NCI-H187 treated with DMSO at 0.1 percent for 48 hours (cell line): ENCODE data around the gene TCP1.
A peak's percentile ranks its signal among the peaks of the same experiment; 100 is the strongest.
"Not testable (repeated sequence)": the region's sequence is repeated elsewhere in the genome, so short reads cannot be mapped to it uniquely, and the experiment has no call there.

Experiments
- DNase-seq: peaks from one replicate; lab custom pipeline; 2025; lab: John Stamatoyannopoulos, UW

The TCP1 gene

DNA sequence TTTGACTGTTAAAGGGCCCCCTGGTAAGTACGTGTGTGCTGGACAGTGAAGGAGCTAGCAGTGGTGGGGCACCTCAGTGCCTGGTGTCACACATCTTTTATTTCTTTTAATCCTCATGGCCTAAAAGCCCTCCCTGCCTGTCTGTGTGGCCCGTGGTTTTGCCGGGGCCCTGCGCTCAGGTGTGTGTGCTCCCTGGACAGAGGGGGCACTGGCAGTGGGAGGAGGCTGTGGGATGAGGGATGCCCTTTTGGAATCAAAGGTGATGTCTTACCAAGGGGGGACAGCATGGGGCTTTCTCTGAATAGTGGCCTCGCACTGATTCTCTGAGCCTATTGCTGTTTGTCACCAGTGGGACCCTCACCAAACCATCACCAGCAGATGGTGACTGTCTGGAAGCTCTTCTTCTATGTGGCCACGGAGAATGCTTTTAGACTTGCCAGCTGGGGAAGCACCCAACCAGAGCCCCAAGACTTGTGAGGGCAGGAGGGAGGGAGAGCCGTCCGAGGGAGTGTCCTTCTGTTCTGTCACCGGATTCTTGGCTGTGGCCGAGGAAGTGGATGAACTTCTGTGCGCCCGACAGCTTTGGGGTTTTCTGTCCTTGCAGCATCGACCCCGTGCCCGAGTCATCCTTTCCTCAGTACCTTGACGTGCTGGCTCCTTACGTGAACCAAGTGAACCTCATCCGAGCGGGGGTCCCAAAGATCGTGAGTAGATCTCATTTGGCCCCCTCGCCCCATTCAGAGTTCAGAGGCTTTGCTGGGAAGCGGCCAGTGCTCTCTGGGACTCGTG, 28.7 kb upstream of the TCP1 start:
- DNase-seq: no peak

DNA sequence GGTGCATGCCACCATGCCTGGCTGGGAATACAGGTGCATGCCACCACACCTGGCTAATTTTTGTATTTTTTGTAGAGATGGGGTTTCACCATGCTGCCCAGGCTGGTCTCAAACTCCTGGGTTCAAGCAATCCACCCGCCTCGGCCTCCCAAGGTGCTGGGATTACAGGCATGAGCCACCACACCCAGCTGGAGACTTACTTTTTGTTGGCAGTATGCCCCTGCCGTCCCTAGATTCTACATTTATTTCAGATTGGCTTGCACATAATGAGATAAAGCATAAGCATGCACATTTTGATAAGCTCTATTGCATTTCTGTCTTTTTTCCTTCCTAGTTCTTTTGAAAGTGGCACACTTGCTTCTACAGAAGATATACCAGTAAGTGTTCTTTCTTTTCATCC, 27.4 kb upstream of the TCP1 start:
- not testable (repeated sequence) for DNase-seq

DNA sequence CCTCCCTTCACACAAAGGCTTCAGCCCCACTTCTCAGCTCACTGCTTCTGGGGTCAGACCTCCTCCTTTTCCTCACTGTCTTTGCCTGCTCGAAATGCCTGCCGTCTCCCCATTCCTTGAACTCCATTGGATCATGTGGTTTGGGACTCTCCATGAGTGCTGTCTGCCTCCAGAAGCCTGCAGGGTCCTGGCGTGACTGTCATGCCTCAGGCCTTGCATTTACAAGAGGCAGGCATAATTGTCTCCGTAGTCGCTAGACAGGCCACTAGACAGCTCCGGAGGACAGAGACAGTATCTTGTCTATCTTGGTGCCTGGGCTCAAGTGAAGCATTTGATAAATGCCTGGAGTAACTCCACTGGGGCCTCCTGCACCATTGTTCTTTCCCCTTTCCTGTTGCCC, 26.0 kb upstream of the TCP1 start:
- no peak for DNase-seq

DNA sequence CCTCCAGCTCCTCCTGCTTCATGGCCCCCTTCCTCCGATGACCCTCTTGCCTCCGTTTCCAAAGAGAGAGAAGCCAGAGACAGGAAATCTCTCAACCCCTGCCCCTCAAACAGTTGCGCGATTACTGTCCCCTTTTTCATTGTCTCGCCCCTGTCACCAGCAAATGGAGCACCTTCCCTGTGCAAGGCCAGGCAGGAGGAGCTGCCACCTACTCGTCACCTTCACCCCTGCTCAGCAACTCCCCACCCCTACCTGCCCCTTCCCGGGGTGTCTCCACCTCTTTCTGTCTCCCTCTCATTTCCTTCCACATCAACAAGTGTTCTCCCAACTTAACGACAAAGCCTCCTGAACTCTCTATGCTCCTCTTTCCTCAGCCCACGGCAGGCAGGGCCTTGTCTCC, 24.4 kb upstream of the TCP1 start:
- no peak for DNase-seq

DNA sequence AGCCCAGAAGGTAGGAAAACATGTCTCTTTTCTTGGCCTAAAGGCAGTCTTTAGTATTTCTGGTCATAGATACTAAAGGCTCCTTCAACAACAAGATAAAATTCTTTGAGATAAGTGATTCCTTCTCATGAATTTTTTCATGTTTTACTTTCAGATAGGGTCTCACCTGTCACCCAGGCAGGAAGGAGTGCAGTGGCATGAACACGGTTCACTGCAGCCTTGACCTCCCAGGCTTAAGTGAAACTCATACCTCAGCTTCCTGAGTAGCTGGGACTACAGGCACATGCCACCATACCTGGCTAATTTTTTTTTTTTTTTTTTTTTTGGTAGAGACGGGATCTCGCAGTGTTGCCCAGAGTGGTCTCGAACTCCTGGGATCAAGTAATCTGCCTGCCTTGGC, 19.7 kb upstream of the TCP1 start:
- DNase-seq: no peak

DNA sequence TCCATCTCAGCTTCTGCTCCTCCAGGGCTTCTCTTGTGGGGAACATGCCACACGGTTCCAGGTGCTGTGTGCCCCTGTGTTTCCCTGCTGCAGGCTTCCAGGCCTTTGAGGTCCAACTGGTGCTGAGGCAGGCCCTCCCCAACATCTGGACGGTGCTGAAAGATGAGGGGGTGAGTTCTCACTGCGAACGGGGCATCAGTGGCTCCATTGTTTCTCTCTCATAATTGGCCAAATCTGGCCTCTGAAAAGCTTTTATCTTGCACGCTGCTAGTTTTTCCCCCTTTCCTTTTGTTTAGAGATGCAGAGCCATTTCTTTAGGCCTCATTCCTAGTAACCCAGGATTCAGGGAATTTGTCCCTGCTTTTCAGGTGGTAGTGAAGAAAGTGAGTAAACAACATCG, 19.2 kb upstream of the TCP1 start:
- DNase-seq: no peak

DNA sequence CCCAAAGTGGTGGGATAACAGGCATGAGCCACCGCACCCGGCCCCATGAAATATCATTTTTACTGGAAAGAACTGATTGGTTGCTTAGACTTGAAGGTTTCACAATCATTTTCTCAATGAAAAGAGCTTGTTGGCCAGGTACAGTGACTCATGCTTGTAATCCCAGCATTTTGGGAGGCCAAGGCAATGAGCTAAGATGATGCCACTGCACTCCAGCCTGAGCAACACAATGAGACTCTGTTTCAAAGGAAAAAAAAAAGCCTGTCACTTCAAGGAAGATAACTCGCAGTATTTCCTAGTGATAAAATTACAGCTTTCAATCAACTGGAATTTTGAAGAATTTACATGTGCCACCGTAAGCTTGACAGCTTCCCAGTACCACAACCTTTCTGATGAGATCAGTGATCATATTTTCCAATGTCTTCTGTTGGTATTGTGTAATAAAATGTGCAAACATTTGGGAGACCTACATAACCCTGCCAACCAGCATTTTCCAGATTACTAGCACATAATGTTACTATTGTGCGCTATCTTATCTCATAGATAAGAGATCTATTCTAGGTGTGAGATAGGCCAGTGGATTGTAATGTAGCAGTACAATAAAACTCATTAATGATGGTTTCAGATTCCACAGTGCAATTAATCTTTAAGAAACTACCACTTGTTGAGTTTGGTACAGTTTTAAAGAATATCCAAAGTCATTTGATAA, 17.9 kb upstream of the TCP1 start:
- DNase-seq: no peak

DNA sequence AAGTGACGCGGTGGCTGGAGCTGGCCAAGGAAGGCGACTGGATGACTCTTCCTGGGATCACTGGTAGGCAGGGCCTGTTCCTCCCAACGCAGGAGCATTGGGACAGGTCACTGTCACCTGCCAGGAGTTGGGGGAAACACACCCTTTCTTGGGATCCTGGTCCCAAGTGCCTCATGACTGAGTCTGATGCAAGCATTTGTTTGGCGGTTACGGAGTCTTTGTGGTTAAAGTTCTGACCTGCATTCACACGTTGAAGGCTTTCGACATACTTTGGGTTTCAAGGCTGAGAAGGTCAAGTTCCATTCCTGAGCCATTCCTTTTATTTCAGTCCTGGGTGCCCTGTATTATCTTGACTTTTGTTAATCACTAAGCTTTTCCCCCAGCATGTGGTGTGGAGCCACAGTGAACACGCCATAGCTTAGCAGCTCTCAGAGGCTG, 16.6 kb upstream of the TCP1 start:
- no peak for DNase-seq

DNA sequence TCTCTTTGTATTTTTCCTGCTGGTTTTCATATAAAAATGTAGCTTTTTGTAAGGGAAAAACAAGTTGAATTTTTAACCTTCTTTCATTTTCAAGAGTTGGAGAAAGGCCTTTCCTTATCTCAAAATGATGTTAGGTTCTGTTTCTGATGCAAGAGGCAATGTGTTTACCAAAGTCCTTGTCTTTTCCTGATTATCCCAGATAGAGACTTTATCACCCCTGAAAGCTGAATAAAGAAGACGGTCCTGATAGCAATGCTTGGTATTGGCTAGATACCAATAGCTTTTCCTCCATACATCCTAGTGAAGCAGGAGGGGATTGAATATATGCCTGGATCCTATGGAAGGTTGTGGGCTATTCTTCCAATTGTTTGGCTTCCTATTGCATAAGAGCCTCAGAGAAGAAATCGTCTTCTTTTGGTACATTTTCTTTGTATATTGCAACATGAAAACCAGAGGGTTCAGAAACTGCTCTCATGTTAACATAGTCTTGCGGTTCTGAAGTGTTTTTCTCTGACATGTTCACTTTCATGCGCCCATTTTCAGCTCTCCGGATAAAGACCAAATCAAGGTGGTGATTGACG, 16.1 kb upstream of the TCP1 start:
- no peak for DNase-seq

DNA sequence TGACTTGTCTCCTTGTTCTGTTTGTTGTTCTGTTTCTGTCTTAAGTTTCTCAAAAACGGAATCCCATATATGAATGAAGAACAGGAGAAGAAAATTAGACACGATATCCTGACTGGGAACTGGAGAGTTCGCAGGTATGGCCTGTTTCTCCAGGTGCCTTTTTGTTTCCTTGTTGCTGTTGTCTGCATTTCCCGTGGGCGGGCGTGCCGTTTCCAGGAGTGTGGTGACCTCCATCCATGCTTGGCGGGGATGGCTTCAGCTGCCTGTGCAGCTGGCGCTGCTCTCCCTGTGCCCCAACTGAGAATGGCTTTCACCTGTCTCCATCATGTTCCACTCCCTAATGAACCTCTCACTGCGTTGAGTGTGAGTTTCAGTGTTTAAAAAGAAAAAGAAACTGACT, 15.1 kb upstream of the TCP1 start:
- DNase-seq: no peak

DNA sequence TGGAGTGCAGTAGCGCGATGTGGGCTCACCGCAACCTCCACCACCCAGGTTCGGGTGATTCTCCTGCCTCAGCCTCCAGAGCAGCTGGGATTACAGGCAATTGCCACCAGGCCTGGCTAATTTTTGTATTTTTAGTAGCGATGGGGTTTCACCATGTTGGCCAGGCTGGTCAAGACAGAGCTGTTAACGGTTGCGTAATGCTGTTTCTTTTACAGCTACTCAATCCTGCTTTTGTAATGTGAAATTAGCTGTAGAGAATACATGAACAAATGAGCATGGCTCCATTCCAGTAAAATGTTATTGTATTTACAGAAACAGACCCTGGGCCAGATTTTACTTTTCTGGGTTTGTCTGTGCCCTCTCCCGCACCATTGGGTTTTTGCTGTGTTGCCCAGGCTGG, 12.5 kb upstream of the TCP1 start:
- DNase-seq: no peak

DNA sequence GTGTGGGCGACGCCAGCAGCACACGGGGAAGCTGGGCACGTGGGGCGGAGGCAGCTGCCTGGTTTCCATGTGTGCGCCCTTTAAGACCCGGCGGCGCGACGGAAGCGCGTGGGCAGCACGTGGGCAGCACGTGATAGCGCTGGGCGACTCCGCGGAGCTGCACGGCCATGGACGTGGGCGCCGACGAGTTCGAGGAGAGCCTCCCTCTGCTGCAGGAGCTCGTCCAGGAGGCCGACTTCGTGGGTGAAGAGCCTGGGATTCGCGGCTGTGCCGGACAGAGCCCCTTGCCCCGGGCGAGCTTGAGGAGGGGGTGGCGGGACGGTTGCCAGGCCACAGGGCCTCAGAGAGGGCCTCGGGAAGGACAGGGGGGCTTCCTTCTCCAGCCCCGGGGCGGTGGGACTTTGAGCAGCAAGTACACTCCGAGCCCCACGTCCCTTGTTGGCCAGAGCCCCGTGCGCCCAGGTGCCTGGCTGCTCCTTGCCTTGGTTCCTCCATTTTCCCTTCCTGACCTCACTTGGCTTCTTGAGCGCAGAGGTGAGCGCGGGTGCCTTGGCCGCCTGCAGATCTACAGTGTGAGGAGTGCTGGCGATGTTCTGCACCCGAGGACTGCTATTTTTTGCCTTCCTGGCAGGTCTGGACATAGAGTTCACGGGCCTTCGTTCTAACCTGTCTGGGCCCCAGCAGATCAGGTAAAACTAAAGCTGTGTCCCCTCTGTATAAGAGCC, 10.9 kb upstream of the TCP1 start, which contains the start of gene PNLDC1:
PNLDC1 (plus strand) TSS at position 136 of the 725 bp plus-strand sequence; CDS start at position 168, 32 bp downstream.
- no peak for DNase-seq

DNA sequence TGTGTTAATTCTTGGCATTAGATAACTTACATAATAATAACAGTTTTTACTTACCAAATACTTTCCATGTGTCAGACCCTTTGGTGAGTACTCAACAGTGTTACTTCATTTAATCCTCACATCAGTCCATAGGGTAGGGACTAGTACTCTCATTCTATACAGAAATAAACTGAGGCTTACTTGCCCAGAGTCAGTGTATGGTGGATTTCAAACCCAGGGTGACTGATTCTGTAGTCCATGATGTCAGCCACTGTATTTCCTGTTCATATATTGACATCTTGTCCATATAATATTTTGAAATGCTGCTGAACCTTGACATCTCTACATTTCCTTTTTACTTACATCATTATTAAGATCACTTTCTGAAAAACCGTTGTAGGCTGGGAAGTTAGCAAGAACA, 8.2 kb upstream of the TCP1 start:
- DNase-seq: no peak

DNA sequence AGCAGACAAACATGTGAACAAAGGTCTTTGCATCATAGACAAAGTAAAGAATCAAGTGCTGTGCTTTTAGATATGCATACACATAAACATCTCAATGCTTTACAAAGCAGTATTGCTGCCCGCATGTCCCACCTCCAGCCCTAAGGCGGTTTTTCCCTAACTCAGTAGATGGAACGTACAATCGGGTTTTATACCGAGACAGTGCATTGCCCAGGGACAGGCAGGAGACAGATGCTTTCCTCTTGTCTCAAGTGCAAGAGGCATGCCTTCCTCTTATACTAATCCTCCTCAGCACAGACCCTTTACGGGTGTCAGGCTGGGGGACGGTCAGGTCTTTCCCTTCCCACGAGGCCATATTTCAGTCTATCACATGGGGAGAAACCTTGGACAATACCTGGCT, 5.6 kb upstream of the TCP1 start:
- DNase-seq: not testable (repeated sequence)

DNA sequence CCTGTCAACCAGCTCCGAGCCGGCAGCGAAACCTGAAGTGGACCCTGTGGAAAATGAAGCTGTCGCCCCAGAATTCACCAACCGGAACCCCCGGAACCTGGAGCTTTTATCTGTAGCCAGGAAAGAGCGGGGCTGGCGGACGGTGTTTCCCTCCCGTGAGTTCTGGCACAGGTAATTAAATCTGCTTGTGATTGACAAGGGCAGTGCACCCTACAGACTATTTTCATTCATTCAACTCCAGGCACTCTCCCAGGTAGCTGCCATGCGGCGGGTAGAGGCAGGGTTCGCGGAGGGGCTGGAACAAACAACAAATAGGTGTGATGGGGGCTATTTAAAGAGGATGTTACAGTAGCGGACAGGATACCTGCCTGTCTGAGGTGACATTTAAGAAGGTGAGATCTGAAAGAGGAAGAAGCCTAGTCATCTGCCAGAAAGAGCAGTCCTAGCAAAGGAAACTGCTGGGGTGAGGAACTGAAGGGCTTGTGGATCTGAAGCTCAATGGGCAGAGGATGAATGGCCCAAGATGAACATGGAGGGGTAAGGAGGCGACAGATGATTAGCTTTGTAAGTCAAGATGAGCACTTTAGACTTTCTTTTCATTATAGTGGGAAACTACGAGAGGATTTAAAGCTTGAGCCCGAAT, 1.7 kb upstream of the TCP1 start:
- DNase-seq: no peak

DNA sequence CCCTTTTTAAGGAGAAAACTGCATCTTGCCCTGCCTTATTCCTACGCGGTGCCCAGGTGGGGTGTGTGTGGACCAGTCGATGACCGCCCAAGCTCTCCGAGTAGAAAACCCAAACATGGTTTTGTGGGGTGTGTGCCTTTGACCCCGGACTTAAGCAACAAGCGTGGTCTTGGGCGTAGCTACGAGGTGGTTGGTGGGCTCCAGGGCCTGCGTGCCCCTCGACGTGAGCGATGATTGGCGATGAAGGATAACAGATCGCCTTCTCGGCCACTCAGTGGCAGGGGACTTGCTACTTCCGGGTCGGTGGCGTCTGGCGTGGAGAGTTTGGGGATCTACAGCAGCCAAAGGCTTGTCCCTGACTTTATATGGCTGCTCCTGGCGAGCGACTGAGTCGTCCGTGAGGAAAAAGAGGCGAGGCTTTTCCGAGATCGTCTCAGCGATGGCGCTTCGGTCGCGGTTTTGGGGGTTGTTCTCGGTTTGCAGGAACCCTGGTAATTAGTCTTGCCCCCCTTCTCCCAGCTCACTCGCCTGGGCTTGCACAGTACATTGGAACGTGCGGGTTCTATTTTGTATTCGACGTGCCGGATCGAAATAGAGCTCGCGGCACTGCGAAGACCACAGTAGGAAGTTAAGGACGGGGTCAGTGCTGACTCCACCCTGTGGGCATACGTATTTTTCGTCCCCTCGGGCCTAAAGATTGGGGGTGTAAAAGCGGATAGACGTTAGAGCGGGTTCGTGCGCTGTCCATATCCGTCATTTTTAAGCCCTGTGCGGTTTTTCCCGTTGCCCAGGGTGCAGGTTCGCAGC, 950 bp upstream of the TCP1 start, which contains the start of gene MRPL18:
MRPL18 (plus strand) TSS at position 319 of the 807 bp plus-strand sequence; CDS start at position 440, 121 bp downstream.
- peak; percentile 85 for DNase-seq

DNA sequence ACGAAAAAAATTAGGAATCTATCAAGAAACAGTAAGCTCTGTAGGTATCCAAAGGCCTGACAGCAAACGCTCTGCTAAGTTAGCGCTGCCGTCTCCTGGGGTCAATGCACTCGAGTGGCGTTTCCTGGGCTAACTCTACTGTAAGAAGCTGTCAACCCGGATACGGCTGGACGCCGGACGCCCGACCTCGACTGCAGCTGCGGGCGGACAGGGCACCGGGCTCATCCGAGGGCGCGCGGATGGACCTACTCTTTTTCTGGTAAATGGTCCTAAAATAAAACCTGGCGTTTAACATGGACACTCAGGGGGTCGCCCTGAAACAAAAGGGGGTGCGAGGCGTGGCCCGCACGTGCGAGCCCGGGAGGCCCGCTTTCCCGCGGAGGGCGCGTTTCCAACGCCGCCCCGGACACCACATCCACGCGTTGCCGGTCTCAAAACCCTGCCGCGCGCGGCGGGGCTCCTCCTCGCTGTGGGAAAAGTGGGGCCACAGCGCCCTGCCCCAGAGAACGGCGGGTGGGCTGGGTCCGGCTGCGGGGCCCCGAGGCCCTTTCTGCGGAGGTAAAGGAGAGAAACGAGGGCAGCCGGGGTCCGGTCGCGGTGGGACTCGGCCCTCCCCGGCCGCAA, 537 bp downstream of the TCP1 start:
- no peak for DNase-seq

DNA sequence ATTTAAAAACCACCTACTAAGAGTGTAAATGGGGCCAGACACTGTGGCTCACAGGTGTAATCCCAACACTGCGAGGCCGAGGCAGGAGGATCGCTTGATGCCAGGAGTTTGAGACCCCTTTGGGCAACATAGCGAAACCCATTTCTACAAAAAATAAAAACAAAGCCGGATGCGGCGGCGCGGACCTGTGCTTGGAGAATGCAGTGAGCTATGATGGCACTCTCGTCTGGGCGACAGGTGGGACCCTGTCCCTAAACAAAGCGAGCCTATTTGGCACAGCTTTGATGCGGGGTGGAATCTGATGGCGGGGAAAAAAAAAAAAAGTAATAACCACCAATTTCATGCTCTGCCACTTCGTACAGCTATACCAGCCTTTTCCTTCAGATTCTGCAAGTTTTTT, 1.1 kb downstream of the TCP1 start:
- no peak for DNase-seq

DNA sequence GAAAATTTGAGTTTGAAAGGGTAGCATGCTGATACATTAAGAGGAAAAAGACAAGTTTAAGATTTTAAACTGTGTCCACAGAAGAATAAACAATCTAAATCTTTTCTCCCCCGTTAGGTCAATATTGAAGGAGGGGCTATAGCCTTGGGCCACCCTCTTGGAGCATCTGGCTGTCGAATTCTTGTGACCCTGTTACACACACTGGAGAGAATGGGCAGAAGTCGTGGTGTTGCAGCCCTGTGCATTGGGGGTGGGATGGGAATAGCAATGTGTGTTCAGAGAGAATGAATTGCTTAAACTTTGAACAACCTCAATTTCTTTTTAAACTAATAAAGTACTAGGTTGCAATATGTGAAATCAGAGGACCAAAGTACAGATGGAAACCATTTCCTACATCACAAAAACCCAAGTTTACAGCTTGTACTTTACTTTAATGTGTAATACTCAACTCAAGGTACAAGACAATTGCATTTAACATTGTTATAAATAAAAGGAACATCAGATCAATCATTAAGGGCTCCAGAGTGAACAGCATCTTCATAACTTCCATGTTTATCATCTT, 10.8 kb downstream of the TCP1 start:
- DNase-seq: no peak

DNA sequence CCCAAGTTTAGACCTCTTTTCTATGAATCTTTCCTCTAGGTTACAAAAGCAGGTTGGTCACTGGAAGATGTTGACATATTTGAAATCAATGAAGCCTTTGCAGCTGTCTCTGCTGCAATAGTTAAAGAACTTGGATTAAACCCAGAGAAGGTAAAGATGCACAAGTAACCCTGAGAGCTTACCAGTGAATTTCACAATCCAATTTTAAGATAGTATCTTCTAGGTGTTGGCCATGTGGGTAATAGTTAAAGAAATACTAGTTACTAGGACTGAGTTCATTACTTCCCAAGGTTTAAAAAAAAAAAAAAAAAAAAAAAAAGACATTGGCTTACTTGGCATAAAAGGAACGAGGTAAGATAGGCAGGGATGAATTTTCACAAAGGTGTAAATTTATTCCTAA, 11.3 kb downstream of the TCP1 start:
- DNase-seq: no peak
